NCI-H345 treated with DMSO at 0.1 percent for 48 hours (cell line): ENCODE data around the gene ENO3.

Source experiments
- DNase-seq: peaks from one replicate; lab custom pipeline; 2025; ENCODE audit not compliant: unreplicated experiment; lab: John Stamatoyannopoulos, UW

Gene ENO3

GRCh38 chr17:4936436-4936835 lies 14.5 kb upstream of the ENO3 start:
- DNase-seq = no peak

GRCh38 chr17:4937553-4937952 lies 13.4 kb upstream of the ENO3 start:
- no peak for DNase-seq

DNA sequence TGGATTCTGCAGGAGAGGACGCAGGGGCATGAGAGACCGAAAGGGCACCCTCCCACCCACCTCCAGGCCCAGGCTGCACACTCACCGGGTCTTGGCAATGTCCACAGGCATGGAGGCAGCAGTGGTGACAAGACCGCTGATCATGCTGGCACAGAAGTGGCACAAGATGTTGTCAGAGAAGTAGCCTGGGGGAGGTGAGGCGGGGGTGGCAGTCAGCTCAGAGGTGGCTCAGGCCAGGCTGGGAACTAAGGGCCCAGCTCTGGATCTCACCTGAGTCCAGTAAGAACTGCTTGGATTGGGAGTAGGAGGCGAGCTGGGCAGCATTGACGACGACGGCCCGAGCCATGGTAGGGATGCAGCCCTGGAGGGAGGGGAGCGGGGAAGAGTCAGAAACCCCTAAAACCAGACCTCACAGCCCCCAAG lies 12.8 kb upstream of the ENO3 start:
- DNase-seq = no peak

DNA sequence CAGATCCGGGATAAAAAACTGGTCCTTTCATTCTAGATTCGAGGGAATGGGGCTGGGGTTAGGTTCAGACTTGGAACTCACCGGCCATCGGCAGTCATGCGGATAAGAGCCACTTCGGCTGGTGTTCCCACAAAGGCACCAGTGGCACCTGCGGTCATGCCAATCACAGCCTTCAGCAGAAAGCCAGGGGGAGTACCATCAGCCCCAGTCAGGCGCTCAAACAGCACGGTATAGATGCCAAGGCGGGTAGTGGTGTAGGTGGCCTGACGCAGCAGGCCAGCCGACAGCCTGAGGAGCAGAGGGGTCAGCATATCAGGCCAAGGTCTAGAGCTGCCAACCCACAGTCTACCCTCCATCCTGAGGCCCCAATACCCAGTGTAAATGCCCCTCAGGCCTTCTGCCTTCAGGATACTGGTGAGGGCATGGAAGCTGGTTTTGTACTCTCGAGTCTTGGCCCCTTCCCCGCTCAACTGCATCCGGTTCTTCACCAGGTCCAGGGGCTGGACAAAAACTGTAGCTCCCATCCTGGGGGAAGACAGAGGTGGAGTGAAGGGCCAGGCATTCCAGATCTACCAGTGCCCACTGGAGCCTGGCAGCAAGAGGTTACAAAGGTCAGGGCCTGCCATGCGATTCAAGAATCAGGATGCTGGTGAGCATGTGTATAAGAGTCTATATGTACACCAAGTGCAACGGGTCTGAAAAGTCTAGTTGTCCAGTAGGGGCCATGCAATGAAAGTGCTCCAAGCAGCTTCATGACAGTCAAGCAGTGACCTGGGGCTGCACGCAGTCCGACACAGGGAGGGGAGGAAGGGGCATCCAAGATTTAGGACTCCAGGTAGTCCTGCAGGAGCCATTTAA lies 12.0 kb upstream of the ENO3 start:
- no peak for DNase-seq

DNA sequence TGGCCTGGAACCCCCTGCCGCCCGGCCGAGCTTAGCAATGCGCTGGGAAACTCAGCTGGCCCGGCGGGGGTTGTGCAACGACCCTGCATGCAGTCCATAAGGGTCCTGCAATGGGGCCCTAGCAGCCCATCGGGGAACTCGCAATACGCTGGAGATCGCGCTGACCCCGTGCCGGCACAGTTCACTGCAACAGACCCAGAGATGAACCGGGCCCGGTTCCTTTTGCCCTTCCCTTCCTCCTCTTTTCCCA lies 11.4 kb upstream of the ENO3 start:
- DNase-seq = no peak

DNA sequence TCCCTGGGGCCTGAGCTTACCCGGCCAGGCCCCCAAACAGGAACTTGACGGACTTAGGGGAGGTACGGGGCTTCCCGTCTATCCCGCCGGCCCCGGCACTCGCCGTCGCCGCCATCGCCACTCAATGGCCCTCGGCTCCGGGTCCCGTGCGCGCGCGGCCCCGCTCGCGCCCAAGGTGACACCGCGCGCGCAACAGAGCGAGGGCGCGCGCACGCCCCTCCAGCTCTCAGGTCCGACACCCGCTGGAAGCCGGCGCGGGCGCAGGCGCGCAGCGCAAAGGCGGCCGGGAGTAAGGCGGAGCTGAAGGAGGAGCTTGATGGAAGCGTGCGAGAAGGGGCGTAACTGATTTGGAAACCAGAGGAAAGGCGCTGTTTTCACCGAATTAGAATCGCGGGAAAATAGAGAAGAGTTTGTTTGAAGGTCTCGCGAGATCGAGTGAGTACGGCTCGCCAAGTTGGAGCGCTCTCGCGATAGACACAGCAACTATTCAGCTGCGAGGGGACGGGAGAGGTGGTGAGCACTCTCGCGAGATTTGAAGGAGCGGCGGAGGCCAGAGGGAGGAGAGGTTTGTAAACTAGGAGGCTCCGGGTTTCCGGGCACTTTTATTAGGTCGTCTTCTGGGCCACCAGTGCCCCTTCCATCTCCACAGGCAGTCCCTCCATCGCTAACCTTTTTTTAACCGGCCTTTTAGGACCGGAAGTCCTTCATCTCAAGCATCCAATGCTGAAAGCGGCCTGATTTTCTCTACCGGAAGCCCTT lies 10.9 kb upstream of the ENO3 start, which contains the start of the genes RNF167 and SLC25A11:
Gene RNF167 (plus strand): TSS at position 473 of the 759 bp plus-strand sequence. CDS start 642 bp downstream, outside the sequence.
Gene SLC25A11 (minus strand): TSS at position 251 of the 759 bp plus-strand sequence. CDS start 136 bp downstream, at position 115.
- DNase-seq = peak; percentile 94

DNA sequence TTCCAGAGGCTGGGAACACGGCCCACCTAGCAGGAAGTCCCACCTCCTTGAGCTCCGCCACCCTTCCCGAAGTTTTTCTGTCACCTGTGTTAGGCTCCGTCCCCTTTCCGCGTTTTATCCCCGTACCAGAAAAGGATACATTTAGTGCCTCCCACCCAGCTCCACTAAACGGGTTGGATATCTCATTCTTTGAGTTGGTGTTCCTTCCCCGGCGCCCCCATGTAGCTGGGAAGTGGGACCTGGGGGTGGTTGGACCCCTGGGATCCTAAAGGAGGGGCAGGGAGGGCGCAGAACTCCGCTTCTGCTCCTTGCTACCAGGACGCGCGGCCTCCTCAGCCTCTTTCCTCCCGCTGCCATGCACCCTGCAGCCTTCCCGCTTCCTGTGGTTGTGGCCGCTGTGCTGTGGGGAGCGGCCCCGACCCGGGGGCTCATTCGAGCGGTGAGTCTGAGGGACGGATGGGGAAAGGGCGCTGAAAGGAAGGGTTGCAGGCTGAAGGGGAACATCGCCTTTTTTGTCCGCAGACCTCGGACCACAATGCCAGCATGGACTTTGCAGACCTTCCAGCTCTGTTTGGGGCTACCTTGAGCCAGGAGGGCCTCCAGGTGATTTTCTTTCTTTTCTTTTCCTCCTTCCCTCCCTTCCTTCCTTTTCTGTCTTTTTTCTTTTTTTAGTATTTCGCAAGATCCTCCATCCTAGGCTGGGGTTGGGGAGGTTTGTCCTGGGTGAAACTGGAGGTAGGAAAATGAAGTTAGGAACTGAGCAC lies 10.2 kb upstream of the ENO3 start:
- DNase-seq = peak; percentile 81

DNA sequence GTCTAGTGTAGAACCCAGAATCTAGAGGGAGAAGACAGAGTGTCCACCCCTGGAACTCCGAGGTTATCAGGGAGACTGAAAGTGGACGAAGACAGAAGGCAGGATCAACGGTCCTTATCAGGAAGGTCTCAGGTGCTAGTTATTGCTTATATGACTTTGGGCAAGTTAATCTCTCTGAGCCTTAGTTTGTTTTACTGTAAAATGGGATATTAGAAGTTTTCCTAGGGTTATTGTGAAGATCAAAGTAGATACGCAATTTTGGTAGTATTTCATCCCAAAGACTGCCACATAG lies 9.7 kb upstream of the ENO3 start:
- no peak for DNase-seq

DNA sequence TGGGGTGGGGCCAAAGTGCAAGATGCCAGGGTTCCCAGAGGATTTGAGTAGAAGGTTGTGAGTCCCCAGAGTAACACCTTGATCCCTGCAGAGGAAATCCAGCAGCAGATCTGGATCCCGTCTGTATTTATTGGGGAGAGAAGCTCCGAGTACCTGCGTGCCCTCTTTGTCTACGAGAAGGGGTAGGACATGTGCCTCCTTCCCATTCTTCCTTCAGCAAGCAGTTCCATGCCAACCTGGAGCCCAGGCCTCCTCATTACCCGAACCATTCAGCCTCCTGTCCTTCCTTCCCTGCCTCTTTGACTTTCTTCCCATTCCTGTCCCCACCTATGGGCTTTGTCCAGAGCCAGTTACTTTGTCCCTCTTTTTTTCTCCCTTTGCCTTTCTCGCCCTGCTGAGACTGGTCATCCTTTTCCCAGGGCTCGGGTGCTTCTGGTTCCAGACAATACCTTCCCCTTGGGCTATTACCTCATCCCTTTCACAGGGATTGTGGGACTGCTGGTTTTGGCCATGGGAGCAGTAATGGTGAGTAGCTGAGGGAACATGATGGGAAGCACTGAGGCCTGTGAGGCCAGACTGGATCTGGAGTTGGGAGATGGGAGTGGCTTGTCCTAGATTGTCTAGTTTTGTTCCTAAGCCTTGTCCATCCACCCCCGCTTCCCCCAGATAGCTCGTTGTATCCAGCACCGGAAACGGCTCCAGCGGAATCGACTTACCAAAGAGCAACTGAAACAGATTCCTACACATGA lies 8.0 kb upstream of the ENO3 start:
- DNase-seq = no peak

DNA sequence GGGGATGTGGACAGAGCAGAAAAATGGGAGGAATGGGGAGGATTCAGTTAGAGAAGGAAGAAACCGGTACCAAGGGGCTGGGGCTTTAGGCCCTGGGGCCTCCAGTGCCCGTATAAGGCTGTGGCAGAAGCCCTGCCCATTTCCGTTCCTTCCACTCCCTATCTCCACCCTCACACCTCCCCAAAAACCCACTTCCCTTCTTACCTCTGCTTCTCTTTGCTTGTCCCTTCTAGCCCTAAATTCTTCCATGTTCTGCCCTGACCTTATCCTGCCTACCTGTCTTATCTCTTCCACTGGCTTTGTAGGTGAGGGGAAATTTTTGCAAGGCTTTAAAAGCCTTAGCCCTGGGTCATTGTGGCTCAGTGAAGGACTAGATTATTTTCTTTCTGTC lies 6.8 kb upstream of the ENO3 start:
- DNase-seq = no peak

- DNase-seq = no peak
These were observed 6.3 kb upstream of the ENO3 start for GRCh38 chr17:4944554-4945175.

GRCh38 chr17:4945176-4945943 lies 5.6 kb upstream of the ENO3 start:
- DNase-seq = no peak

DNA sequence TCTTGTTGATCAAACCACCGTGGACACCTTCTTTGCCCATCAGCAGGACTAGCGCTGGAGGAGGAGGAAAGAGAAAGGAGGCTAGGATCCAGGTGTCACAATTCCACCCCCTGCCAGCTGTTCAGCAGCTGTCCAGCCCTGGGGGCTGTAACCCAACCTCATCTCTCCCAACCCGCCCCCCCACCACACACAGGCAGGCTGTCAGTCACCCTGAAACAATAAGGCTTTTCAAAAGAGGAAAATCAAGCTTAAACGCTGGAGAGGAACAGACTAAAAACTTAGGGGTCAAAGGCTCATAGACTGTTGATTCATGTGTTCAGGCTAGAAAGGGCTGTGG lies 5.0 kb upstream of the ENO3 start:
- DNase-seq = no peak

GRCh38 chr17:4946312-4946976 lies 4.5 kb upstream of the ENO3 start:
- no peak for DNase-seq

GRCh38 chr17:4947010-4947410 lies 3.9 kb upstream of the ENO3 start:
- no peak for DNase-seq

DNA sequence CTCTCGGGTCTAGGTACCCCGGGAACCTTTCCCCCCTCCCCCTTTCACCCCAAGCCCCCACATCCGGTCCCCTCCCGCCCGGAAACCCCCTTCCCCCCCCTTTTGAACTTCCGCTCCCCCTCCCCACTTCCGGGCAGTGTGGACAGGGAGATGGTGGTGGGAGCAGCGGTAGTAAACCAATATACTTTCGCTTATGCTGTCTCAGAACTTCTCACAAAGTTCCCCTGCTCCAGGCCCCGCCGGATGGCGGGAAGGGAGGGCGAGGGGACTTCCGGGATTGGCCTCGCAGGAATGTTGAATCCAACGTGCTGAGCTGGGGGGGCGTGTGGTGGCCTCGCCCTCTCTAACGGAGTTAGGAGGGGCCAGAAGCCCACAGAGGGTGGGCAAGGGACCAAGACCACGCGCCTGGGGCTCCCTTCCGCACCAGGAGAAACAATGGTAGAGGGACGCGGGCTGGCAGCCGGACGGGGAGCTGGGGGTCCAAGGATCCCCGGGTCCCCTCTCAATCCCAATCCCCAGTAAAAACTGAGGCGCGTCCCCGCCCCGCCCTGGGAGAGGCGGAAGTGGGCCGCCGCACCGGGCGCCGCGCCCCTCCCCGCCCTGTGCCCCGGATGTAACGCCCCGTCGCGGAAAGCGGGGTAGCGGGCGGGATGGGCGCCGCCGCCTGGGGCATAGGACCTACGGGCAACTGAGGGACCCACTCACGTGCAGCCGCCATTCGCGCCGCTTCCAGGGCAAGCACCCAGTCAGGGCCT lies 3.3 kb upstream of the ENO3 start:
- no peak for DNase-seq

GRCh38 chr17:4948166-4948930 lies 2.6 kb upstream of the ENO3 start, which contains the start of gene PFN1:
Gene PFN1, minus strand, starts transcription at chr17:4948530. Its CDS starts 136 bp downstream, at chr17:4948394.
- DNase-seq = peak; percentile 65

DNA sequence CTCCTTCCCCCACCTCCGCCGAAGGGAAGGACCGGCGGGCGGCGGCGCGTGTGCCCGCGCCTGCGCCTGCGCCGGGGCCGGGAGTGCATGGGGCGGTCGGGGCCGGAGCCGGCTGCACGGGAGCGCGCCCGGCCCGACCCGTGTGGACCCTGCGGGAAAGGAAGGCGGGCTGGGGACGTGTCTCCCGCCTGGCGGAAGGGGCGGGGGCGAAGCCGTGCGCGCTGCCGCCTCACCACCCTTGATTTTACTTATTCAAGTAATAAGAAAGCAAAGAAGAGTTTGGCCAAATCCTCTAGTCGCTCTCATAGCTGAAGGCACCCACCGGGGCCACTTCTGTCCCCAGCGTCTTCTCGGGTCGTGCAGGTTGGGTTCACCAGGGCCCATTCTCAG lies 2.0 kb upstream of the ENO3 start:
- DNase-seq = peak; percentile 50
